Measurements from ENCODE around the gene SLC6A2.

DNA sequence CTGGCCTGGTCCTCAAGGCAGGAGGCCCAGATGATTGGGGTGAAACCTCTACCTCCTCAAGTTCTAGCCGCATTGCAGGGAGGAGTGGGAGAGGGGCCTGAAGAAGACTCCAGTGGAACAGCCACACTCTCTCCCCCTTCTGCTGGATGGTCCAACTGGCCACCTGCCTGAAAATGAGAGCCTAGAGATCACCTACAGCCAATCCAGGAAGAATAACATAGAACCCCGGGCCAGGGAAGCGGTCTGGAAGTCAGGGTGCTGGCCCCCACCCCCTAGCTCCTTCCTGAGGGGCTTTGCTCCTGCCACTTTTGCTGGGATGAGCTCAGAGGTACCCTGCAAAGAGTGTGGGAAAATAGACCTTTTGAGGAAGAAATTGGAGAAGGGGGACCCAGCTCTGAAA, 1.8 kb downstream of the SLC6A2 start:
- no peak for TF ChIP-seq TEAD4 (IDR thresholded peaks at IDR 0.05; ENCODE audit: low read length)
- no peak for TF ChIP-seq TEAD4 (CRISPR knock-in tag; IDR thresholded peaks at IDR 0.05; ENCODE audit: borderline replicate concordance)
- TF ChIP-seq, protein P1, sequence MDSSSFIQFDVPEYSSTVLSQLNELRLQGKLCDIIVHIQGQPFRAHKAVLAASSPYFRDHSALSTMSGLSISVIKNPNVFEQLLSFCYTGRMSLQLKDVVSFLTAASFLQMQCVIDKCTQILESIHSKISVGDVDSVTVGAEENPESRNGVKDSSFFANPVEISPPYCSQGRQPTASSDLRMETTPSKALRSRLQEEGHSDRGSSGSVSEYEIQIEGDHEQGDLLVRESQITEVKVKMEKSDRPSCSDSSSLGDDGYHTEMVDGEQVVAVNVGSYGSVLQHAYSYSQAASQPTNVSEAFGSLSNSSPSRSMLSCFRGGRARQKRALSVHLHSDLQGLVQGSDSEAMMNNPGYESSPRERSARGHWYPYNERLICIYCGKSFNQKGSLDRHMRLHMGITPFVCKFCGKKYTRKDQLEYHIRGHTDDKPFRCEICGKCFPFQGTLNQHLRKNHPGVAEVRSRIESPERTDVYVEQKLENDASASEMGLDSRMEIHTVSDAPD (CRISPR knock-in tag; IDR thresholded peaks at IDR 0.05), result no peak
- TF ChIP-seq SREBF1 (IDR thresholded peaks at IDR 0.05; ENCODE audit: borderline replicate concordance, low read depth, low read length), result no peak
- TF ChIP-seq SMC3 (conservative IDR thresholded peaks at IDR 0.05; ENCODE audit: insufficient read depth, low read depth, low read length), result no peak
- TF ChIP-seq DMBX1 (CRISPR knock-in tag; IDR thresholded peaks at IDR 0.05; ENCODE audit: borderline replicate concordance), result no peak
- TF ChIP-seq FOXK2 (conservative IDR thresholded peaks at IDR 0.05 in 1 of 2, IDR thresholded peaks at IDR 0.05 in 1 of 2; ENCODE audit: low read depth in 2 of 2), result no peak
- no peak for TF ChIP-seq PHF21A (IDR thresholded peaks at IDR 0.05; ENCODE audit: borderline replicate concordance, low read depth)

Data from K562 (cell line).